Activated CD4-positive, alpha-beta T cell treated with anti-CD3 and anti-CD28 coated beads for 4 hours (primary cell): Measurements from ENCODE around the gene HLA-DOB.

Experiments used
- DNase-seq, 2 donors: peaks; one replicate each; pipeline ENCODE4 v3.0.0-alpha.2; 2020

Gene HLA-DOB

DNA sequence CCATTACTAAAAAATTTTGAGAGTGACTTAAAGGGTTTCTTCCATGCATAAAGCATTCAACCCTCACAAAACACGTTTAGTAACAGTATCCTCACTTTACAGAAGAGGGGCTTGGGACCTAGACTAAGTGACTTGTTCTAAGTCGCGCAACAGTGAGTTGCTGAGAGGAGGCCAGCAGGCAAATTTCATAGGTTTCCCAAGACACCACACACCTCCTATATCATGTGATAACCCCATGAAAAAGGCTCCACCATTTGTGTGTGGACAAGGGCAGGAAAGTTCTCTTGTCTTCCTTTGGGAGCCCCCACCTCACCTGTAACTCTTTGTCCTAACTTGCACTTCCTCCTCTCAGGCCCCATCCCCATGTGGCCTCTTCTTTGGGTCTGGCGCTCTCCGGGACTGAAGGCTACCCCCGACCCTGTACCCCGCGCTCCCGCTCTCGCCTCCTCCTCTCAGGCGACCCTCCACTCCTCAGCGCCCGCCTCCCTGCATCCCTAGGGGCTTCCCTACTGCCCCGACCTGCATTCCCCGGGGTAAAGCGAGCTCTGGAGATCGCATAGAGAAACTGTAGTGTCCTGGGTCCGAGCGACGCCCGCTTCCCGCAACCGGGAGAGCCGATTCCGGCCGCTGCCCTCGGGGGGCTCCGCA, 26.7 kb upstream of the HLA-DOB start:
- no peak for DNase-seq

DNA sequence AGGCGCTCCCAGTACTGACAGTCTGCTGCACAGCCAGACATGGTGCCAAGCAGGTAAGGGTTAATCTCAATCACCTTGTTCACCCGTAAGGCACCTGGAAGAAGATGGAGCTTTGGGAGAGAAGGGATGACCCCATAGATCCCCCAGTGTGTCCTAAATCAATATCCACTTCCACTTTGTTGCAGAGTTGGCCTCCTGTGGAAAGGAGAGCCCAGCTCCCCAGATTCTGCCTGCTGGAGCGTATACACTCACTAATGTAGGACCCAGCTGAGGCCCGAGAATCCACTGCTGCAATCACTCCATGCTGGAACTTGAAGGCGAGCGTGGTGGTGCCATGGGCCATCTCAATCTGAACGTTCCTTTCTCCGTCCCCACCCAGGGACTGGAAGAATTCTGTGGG, 25.9 kb upstream of the HLA-DOB start:
- no peak for DNase-seq

DNA sequence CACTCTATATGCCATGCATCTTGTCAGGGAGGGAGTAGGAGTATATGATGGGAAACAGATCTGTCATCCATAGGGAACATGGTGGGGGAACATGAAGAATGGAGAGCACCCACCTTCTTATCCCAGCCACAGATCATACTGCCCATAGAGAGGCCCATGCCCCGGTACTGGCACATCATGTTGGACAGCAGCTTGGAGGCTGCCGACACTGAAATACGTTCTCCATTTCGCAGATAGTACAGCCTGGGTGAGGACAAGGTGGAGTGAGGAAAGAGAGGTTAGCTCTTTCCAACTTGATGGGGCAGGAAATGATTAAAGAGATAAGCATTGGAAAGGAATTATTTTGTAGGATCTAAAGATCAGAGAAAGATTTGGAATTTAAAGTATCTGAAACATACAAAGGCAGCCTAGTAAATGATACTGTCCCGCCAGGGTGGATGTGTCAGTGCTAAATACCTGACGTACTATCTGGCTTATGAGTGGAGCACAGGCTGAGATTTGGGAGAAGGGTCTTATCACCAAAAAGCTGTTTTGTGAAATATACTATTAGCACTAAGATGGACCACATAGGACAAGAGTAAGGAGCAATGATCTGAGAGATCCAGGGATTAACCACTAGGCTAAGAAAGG, 25.3 kb upstream of the HLA-DOB start:
- no peak for DNase-seq

DNA sequence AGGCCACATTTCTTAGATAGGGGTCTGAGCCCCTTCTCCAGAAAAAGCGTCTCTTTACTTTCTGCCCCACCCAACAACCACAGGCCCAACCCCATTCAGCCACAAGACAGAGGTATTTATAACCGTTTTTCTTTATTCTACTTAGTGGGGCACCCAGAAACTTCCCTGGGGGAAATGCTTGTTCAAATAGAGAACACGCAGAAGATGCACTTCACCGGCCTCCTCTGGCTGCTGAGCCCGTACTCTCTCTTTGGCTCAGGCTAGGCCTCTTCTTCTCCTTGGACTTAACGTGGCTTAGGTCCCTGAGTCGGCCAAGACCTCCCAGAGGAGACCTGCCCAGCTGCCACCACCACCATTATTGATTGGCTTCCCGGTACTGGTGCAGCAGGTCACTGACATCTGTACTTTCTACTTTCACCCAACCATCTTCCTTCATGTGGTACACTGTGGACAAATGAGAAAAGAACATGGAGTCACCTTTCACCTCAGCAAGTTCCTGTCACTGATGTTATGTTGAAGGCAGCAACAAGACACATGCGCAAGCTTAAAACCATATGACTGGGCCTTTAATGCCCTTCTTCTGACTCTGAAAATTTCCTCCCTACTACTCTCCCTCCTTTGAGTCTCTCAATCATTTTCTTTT, 23.9 kb upstream of the HLA-DOB start:
- no peak for DNase-seq

DNA sequence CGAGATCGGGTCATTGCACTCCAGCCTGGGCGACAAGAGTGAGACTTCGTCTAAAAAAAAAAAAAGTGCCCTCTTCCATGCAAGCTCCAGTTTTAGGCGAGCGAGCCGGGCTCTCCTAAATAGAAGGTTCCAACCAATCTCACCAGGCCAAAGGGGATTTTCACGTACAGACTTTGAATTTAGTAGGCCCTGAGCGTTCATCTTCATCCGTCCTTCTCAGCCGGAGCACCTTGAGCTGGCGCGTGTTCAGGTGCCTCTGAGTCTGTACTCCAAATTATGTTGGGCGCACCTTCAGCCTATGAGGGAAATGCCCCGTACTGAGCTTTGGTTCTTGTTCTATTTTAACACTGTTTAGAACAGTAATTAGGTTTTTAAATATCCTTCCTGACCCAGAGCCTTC, 22.6 kb upstream of the HLA-DOB start:
- no peak for DNase-seq

DNA sequence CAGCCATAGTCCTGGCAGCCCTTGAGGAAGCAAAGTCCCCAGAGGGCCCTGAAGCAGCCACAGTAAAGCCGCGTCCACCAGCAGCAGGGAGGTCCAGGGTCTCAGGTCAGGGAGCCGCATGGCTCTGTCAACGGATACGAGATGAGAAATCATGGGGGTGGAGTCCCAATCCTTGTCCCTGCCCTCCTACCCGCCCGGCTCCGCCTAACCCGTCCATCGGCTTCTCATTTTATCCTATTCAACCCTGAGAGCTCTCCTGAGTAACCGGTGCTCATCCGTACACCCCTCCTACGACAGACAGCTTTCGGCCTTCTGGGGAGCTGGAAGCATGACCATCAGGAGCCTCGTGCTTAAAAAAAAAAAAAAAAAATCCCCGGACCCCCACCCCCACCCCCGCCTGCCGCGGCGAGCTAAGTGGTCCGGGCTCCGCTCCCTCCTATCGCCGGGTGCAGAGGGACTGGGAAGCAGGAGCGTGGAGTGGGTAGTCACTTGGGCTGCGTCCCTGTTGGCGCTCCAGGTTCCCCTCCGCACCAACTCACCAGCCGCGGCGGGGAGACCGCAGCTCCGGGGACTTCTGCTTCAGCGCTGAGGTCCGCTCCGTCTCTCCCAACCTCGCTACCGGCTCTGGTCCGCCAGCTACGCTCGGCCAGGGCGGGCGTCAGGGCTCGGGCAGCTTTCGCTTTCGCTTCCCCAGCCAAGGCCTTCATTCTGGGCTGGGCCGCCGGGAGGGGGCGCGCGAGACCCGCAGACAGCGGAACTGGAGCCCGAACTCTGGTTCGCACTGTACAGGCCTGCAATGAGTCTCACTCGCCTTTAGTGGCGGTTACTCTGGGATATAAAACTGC, 21.5 kb upstream of the HLA-DOB start, which contains the start of gene TAP2:
TSS of gene TAP2 (minus strand) at position 626 of the 845 bp plus-strand sequence. CDS start at position 120, 506 bp downstream.
- DNase-seq, result peak; percentile 95 to 98

DNA sequence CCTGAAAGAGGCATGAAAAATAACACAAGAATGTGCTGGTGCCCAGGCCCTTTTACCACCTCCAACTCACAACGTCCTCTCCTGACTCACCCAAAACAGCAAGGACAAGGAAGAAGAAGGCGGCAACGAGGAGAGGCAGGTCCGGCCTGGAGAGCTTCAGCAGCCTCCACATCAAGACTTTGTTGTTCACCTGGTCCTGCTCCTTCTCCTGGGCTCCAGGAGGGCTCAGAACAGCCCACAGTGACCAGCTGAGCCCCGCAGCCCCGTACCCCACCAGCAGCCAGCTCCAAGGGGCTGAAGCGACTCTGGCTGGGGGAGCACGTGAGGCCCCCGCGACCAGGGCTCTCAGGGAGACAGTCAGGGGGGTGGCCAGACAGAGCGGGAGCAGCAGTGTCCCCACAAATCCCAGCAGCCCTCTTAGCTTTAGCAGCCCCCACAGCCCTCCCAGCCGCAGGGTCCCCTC, 20.9 kb upstream of the HLA-DOB start:
- no peak for DNase-seq

DNA sequence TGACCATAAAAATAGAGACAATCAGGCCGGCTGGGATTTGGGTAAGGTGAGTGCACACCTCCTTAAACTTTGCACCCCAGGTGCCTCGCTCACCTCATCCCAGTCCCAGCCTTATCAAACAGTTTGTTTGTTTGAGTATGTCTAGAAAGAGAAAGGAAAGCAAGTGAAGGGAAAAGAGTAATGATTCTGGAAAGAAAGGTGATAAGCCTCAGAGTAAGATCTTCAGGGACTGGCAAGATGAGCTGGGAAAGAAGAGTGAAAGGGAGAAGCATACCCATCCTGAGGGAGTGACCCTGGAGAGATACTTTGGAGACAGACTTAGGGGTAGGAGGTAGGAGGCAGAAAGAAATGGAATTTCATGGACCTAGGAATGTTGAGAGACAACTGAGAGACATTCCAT, 20.1 kb upstream of the HLA-DOB start:
- DNase-seq, result no peak

DNA sequence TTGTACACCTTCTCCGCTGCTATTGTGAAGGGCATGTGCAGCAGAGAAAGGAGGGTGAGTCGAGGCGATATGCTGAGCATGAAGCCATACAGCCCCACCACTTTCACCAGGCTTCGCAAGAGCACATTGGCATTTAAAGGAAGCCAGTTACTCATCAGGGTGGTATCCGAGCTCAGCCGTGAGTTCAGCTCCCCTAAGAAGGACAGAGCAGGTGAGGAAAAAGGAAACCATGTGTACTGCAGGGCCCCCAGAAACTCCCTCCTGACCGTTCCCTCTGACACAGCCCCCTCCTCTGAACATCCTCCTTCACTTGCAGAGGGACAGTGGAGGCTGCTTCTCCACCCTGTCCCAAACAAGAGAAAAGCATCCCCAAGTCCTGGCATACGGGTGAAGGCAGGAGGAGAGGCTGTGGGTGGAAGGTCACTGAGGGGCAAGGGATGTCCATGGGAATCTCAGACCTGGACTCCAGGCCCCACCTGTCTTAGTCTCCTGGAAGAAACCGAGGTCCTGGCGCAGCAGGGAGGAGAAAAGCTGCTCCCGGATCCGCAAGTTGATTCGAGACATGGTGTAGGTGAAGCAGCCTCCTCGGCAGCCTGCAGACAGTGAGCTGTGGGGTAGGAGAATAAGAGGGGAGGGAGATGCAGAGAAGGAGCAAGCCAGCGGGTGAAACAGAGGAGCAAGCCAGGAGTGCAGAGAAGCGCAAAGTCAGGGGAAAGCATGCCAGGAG, 18.5 kb upstream of the HLA-DOB start:
- no peak for DNase-seq

DNA sequence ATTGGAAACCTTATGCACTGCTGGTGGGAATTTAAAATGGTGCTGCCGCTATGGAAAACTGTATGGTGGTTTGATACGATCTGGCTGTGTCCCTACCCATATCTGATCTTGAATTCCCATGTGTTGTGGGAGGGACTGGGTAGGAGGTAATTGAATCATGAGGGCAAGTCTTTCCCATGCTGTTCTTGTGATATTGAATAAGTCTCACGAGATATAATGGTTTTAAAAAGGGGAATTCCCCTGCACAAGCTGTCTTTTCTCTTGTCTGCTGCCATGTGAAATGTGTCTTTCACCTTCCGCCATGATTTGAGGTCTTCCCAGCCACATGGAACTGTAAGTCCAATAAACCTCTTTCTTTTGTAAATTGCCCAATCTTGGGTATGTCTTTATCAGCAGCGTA, 16.9 kb upstream of the HLA-DOB start:
- DNase-seq, result no peak

DNA sequence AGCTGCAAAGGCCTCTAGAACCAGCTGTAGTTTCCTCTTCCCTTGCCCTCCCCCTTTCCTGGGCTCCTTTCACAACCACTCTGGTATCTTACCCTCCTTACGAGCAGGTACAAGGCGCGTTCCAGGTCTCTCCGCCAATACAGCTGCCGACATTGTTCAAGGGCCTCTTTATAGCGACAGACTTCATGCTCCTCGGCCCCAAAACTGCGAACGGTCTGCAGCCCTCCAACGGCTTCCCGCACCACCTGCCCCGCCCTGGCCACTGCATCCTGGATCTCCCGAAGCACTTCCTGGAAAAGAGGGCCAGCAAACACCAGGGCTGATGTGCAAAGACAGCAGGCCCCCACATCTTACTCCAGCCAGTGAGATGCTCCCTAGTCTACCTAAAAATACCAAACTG, 15.7 kb upstream of the HLA-DOB start:
- DNase-seq, result no peak

DNA sequence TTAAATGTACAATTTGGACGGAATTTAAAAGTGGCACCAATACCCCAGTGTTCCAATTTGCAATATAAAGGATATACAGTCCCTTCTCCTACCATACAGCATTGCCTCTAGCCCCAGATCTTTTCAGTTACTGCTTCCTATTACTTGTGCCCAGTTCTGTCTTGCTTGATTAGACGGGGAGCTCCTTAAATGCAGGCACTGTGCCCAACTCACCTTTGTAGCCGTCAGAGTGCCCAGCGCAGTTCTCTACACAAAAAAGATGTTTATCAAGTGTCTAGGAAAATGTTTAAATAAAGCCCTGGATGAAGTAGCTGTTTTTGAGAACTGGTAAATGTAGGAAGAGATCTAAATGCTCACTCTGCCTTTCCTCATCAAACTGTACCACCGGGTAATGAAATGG, 14.1 kb upstream of the HLA-DOB start:
- DNase-seq, result no peak

DNA sequence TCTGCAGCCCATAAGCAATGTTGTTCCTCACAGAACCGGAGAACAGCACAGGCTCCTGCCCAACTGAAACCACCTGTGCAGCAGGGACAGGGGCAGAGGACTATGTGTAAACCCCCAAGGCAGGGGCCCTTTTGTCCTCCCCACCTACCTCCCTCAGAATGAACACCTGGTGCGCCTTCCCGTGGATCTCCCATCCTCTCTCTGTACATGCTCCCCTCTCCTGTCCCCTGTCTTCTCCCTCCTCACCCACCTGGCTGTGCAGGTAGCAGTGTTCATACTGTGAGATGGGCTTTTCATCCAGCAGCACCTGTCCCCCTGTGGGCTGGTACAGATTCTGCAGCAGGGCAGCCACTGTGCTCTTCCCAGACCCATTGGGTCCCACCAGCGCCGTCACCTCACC, 13.2 kb upstream of the HLA-DOB start:
- DNase-seq, result no peak

DNA sequence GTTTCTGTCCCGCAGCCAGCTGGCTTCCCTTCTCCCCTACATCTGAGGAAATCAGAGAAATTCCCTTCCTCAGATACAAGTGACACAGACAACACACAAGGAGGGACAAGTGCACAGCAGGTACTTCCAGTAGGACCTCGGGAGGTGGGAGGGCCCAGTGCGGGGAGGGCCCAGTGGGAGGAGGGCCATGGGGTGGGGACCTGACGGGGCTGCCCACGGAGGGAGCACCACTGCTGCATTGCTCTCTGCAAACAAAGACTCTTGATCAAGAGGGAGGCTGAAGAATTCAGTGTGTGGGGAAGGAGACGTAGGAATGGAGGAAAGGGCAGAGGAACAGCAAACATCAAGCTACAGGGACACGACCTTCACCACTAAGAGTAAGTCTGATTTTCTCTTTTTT, 12.7 kb upstream of the HLA-DOB start:
- DNase-seq, result no peak

DNA sequence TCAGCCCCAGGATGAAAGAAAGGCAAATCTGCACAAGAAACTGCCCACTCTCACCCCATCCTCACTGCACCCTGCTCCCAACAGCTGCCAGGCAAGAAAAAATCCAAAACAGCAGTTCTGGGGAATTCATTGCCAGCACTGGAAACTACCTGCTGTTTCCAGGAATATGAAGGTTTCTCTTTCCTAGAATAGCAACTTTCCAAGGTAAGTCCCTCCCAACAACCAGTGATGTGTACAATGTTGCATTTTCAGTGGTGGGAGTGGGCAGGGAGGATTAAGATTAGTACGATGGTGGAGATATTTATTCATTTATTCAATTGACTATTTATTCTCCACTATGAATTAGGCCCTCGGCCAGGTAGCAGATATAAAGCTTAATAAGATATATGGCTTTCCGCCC, 10.2 kb upstream of the HLA-DOB start:
- no peak for DNase-seq

DNA sequence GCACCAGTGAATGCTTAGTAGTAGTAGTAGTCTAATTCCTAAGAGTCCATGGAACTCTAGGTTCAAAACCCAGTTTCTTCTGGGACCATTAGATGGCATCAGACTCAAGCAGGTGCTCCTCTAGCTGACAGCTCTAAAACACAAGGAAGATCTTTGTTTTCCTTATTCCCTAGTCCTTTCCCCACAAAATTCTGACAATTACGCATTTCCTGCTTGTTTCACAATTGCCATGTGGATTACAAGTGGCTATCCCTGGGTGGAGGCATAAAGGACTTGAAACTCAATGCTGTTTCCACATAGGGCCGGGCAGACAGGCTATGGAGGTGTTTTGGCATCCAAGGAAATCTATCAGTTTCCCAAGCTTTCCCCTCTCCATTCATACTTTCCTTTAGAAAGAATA, 9.2 kb upstream of the HLA-DOB start:
- DNase-seq, result no peak

DNA sequence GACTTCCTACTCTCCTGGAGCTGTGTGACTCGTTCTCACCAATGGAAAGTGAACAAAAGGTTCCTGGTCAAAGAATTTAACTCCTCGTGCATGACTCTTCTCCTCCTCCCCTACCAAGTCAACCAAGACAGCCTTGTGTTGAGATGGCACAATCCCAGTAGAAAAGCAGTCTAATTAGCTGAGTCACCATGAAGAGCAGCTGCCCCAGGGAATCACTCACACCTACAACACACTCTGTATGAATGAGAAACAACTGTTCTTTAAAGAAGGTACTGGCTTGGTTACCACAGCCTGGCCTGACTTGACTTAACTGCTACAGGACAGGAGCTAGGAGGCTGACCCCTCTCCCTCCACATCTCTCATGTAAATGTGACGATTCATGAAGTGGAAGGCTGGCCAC, 2.9 kb upstream of the HLA-DOB start:
- DNase-seq, result no peak

DNA sequence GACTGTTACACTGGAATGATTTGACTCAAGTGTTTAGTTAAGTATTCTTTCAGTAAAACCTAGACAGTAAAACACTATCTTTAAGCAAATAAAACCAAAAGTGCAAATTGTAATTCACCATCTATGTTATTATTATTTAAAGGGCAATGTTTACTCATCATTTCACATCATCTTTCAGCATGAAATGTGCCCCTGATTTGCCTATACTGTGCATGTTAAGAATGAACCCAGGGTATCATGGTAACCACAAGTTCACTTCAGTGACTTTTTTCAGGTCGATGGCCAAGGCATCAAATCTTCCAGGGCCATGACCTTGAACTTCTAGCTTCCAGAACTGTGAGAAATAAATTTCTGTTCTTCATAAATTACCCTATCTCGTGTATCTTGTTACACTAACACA, 2.1 kb upstream of the HLA-DOB start:
- no peak for DNase-seq

DNA sequence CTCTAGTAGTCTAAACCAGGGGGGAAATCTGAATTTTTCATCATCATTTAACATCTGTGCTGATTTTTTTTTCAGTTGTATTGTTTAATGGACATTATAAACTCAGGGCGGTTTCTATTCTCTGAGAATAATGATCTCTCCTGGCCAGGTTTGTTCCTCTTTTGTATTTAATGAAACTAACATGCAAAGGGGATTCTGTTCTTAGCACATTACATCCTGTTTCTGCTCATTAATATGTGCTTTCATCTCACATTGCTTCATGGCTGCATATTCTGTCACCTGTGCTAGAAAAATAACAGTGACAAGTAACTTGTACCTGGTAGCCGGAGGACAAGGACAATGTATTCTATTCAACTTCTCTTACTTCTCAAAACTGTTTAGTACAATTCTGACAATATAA, 806 bp downstream of the HLA-DOB start:
- DNase-seq, result no peak

DNA sequence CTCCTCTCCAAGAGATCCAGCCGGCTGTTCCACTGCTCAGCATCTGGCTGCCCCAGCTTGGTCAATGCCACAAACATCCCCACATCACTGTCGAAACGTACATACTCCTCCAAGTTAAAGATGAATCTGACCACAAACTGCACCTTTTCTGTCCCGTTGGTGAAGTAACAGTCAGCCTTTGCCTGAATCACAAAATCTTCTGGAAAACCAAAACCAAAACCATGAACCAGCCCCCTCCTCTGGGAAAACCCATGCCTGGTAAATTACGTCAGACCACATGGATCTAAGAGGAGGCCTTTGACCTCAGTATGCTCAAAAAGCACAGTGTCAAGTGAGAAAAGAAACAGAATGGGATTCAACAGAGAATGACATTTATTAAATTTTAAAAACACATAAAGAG, 1.7 kb downstream of the HLA-DOB start:
- DNase-seq, result no peak

DNA sequence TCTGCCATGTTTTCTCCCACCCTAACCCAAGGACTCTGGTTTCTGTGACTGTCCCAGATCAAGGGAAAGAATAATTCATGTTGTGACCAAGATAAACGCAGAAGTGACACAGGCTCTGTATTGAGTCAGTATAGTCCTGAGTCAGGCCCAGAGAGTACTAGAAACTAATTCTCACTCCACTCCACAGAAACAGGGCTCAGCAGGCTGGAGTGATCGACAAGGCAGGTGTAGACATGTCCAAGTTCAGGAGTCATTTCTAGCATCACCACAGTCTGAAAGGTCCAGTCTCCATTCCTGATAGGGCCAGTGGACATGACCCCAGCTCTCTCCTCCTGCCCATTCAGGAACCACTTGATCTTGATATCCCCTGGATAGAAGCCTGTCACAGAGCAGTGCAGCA, 2.7 kb downstream of the HLA-DOB start:
- no peak for DNase-seq

DNA sequence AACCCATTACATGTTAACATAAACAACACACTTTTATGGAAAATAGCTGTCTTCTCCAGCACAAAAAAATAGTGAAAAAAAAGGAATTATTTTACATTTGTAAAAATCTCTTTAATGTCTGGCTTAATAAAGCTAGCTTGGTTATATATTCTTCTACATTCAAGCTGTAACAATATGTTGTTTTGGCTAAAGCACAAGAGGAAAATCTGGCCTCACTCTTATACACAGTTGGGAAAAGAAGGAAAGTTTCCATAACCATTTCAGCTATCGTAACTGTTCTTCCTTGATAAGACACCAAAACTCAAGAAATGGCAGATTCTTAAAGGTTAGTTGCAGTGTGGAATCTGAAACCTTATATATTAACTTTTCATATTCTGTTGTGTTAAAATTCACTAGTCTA, 7.6 kb downstream of the HLA-DOB start:
- no peak for DNase-seq
